ENCODE measurements around the gene HDAC4.
A peak's percentile ranks its signal among the peaks of the same experiment; 100 is the strongest.

Gene HDAC4

DNA sequence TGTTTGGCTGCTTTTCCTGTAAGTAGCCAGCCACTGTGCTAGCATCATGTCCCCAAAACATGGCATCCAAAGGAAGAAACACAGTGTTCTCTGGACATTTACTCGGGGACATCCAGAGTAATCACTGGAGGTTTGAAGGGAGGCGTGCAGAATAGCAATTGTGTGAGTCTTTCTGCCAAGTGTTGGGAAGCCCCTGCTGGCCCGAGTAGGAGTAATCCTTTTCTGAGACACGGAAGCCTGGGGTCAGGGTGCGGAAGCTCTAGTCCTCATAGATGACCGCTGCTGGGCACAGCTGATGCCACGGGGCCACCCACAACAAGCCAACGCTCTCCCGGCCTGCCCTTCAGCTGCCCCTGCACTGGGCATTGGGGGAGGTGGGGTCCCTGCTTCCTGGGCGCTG lies 24.8 kb upstream of the HDAC4 start:
- DNase-seq (ENCODE audit: low spot score): no peak

DNA sequence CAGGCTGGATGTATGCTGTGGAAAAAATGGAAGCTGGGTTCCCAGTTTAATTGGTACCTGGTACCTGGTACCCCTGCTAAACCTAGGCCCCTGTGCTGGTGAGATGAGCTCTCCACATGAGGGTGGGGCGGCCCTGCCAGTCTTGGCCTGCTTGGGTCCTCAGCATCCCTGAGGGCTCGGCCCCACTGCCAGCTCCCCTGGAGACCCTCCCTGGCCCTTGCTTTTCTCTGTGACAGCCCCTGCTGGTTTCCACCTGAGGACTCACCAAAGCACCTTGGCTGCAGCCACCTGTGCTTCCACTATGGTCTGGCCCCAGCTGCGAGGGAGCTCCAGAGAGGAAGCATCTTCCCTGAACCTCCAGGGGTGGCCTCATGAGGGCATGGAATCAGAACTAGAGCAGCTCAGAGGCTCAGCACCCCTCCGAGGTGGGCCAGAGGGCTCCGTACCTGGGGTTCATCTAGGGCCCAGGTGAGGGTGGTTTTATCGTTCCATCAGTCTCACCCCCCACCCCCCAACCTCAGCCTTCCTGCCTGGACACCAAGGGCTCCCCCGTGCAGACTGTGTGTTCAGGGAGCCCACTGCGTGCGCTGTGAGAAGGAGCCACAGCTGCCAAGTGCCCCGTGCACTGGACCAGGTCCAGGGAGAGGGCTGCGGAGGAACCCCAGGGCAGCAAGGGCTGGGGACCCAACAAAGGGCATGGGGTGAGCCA lies 23.7 kb upstream of the HDAC4 start:
- no peak for DNase-seq (ENCODE audit: low spot score)

- no peak for DNase-seq (ENCODE audit: low spot score)
These were observed 22.7 kb upstream of the HDAC4 start for GRCh38 chr2:239423551-239423950.

- no peak for DNase-seq (ENCODE audit: low spot score)
These were observed 21.0 kb upstream of the HDAC4 start for GRCh38 chr2:239421851-239422250.

- no peak for DNase-seq (ENCODE audit: low spot score)
These were observed 19.3 kb upstream of the HDAC4 start for GRCh38 chr2:239420082-239420481.

DNA sequence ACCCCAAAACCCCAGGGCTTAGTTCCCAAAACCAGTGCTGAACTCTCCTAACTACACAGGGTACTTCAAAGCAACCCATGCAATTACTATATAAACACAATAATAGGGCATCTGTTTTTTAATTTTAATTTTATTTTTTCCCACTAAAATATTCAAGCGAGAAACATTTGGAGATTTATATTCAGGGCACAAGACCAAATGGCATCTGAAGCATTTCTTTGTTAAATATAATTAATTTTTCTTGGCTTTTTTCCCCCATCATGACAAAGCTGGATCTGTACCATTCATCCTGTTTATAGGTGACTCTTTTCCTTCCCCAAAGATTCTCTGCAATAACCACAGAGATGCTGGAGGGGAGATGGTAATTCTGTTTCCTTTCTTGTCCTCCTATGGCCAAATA lies 18.1 kb upstream of the HDAC4 start:
- no peak for DNase-seq (ENCODE audit: low spot score)

DNA sequence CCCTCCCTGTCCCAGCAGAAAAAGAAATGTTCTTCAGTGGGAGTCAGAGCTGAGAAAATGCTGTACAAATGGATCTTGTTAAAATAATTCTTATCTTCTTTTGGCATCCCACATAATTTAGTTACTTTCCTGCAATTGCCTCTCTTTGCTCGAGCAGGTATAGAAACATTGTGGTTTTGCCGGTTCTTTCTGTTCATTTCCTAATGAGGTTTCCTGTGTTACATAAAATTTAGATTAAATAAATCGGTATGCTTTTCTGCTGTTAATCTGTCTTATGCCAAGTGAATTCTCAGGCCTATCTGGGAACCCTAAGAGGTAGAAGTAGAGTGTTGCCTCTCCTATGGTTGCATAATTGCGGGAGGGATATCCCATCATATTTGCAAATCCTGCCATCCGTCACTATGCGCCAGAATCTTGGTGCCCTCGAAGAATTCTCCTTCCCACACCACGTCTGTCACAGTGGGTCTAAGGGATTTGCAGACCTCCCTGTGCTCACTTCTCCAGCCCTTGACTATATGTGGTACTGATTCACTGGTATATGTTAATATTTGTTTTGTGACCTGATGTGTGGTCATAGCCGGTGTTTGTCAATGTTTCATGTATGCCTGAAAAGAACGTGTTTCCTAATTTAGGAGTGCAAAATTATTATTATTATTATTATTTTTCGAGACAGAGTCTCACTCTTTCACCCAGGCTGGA lies 12.2 kb upstream of the HDAC4 start:
- no peak for DNase-seq (ENCODE audit: low spot score)

DNA sequence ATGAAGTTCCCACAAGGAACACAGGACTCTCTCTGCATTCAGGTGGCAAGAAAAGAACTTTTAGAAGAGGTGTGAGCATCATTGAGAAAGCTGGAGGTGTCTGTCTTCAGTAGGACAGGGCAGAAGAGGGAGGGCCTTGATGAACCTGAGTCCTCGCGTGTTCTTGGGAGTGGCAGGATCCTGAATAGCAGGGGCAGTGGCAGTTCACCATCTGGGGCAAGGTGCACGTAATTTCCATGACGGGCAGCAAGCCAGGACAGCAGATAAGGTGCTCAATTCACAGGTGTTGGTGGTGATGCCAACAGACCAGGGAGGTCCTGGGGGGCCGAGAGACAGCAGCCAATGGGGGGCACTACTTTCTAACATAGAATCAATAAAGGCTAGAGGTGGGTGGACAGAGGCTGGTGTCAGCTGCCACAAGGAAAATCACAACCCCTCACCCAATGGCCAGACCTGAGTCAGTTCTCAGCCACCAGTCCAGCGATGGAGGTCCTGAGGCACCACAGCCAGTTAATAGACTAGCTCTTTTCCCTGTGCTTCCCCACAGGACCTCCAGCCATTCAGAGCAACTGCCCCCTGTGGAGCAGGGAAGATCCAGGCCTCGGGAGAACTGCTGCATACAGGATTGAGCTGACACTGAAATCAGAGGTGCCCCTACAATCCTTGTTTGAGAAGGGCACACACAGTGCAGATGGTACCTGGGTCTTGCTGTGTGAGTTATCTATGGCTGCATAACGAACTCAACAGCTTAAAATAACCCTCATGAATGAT lies 10.9 kb upstream of the HDAC4 start:
- DNase-seq (ENCODE audit: low spot score): no peak

GRCh38 chr2:239411117-239411516 lies 10.3 kb upstream of the HDAC4 start:
- DNase-seq (ENCODE audit: low spot score): no peak

DNA sequence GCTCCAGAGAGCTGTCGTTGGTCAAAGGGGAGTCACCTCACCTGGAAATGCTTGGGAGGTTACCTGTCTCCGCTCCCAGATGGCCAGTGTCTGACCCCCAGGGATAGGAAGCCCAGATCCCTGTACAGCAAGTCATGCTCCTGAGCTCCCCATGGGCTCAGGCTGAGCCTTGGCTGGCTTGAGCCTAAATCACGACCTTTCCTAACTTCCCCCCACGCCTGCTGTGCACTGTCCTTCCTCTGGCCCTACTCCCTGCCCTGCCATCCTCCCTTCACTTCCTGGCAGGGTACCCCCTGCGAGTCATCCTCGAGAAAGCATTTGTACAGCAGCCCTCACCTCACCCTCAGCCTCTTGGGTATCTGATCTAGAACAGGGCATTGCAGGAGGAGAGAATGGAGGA lies 9.2 kb upstream of the HDAC4 start:
- no peak for DNase-seq (ENCODE audit: low spot score)

- no peak for DNase-seq (ENCODE audit: low spot score)
These were observed 6.3 kb upstream of the HDAC4 start for GRCh38 chr2:239407112-239407511.

DNA sequence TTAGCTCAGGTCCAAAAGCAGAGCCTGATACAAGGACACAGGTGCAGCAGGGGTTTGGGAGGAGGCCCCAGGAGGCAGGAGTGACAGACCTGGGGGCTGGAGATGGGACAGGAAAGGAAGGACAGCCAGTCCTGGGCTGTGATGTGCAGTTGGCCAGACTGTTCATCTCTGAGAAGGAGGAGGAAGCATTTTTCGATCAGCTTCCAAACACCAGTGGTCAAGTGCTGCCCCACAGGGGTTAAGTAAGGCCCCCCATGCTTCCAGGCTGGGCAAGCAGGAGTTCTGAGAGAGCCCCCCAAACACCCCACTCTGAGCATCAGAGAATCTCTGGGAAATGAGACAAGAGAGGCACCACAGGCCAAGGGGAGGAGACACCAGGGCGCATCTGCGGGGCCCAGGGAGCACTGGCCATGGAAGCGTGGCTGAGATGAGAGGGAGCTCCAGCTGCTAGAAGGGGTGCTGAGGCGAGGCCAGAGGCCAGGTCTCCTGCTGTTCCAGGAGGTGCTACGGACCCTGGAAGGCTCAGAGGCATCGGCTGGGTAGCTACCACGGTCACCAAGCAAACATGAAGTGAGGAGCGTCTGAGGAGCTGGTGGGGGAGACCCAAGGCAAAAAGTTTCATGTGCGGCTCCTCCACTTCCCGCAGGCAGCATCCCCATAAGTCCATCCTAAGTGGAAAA lies 5.6 kb upstream of the HDAC4 start:
- no peak for DNase-seq (ENCODE audit: low spot score)

- DNase-seq (ENCODE audit: low spot score): no peak
These were observed 4.3 kb upstream of the HDAC4 start for GRCh38 chr2:239405071-239405470.

DNA sequence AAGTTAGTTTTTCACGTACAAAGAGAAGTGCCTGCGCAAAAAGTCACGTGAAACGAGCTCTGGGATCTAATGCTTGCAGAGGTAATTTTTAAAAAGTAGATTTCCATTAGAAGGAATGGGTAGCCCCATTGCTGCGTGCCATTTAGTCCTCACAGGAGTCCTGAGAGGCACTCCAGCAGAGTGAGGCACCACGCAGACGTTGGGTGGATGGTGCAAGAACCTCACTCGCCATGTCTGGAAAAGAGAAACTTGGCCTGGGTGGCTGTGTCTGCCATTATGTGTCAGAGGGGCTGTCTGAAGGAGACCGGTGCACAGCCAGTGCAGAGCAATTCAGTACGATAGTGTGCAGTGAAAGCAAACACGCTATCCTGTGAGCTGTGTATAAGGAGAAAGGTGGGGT lies 1.8 kb upstream of the HDAC4 start:
- DNase-seq (ENCODE audit: low spot score): no peak

GRCh38 chr2:239401881-239402233 lies 1.0 kb upstream of the HDAC4 start:
- DNase-seq (ENCODE audit: low spot score): peak; percentile 62

- DNase-seq (ENCODE audit: low spot score): peak; percentile 97
These were observed 454 bp upstream of the HDAC4 start for GRCh38 chr2:239401067-239401880.

DNA sequence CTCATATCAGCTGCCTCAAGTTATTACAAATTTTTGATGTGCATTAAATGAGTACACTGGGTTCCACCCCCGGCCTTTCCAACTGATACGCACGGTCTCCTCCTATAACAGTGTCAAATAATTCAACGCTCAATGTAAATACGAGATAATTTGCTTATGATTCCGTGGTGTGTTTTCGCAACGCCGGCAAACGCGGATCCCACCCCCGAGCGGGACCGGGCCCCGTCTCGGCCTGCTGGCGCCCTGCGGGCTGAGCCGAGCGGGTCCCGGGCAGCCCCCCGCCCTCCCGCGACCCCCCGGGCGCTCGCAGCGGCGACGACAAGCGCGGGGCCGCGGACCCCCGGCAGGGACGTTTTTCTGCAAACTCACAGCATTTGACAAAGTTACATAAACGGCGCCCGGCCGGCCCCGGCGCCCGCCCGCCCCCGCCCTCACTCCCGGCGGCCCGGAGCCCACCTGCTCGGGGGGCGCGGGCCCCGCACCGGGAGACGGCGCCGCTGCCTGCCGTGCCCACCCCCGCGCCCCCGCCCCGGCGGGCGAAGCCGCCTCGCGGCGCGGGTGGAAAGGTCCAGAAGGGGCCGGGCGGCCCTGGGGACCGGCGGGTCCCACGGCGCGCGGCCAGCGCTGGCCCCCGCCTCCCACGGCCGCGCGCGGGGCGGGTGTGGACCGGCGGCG lies 762 bp downstream of the HDAC4 start:
- peak; percentile 37 for DNase-seq (ENCODE audit: low spot score)

GRCh38 chr2:239399433-239399920 lies 1.3 kb downstream of the HDAC4 start:
- no peak for DNase-seq (ENCODE audit: low spot score)

- no peak for DNase-seq (ENCODE audit: low spot score)
These were observed 2.3 kb downstream of the HDAC4 start for GRCh38 chr2:239398521-239398921.

- no peak for DNase-seq (ENCODE audit: low spot score)
These were observed 2.8 kb downstream of the HDAC4 start for GRCh38 chr2:239397931-239398471.
